Ovary (tissue), 9 donors: ENCODE measurements around the gene HOXD11. TPM values are rescaled to one million over a fixed set of nuclear protein-coding genes. Genes with fewer than 3 reads are reported as not detected.

Source experiments
- DNase-seq, 5 donors: peaks; one replicate each; pipeline ENCODE4 v3.0.0-alpha.2; 2019 to 2020
- H3K27ac ChIP-seq, 2 donors: fragments of 200-600 bp; one replicate each; pipeline versions ENCODE4 v1.5.1 to v1.8.0; 2019 to 2022
- H3K27me3 ChIP-seq: fragments of 200-600 bp; one replicate; pipeline ENCODE4 v1.8.0; 2022
- H3K36me3 ChIP-seq: fragments of 200-600 bp; sonication (generic); one replicate; pipeline ENCODE4 v1.5.1; 2019
- H3K4me1 ChIP-seq: one replicate; pipeline ENCODE4 v1.8.1; 2013; ENCODE audit warnings: mild to moderate bottlenecking, moderate library complexity; ENCODE audit not compliant: insufficient read depth
- H3K4me3 ChIP-seq: fragments of 200-600 bp; sonication (generic); one replicate; pipeline ENCODE4 v1.5.1; 2017
- H3K9me3 ChIP-seq, 2 donors: fragments of 200-600 bp in 1 of 2; sonication (generic) in 1 of 2; one replicate each; pipeline versions ENCODE4 v1.5.1 to v1.8.1; 2013 to 2019; ENCODE audit warnings: mild to moderate bottlenecking in 1 of 2, moderate library complexity in 1 of 2
- EP300 ChIP-seq: sonication (generic); formaldehyde crosslinking; IDR thresholded peaks from one replicate; pipeline ENCODE4 v1.6.1; 2017; ENCODE audit warnings: antibody characterized with exemption
- POLR2A ChIP-seq: fragments of 450-650 bp; IDR thresholded peaks from one replicate; pipeline ENCODE4 v1.6.1; 2017; ENCODE audit warnings: antibody characterized with exemption, mild to moderate bottlenecking, moderate library complexity
- WGBS, 3 donors: extraction: QIAGEN DNeasy Blood & Tissue Kit in 1 of 3; methylation state at CpG; one replicate each; pipeline versions ENCODE4 v1.1.5 to v1.1.7; 2013 to 2017; 5-methylcytosine and 5-hydroxymethylcytosine counted together
- intact Hi-C, 4 donors: fragments of 100-400 bp; cut with DNase I; formaldehyde crosslinking; loops; one replicate each; pipeline versions ENCODE4 v1.11.0 to v1.15.1; 2022 to 2023
- polyA plus RNA-seq, 2 donors: library from polyadenylated mRNA; stranded (reverse); fragments of 200-250 nt in 1 of 2; fragments of 350-450 nt in 1 of 2; fragmentation: Illumina TruSeq in 1 of 2; extraction: RNeasy Lipid Tissue Mini Kit (QIAGEN cat#74804) in 1 of 2; gene quantifications; one replicate each; pipeline ENCODE4 v1.2.3, GENCODE V29; 2013 to 2014
- total RNA-seq, 7 donors: library from RNA; depleted of rRNA in 2 of 7; stranded (reverse); fragments of >200 nt in 2 of 7; fragmentation: NEBNext Ultra II Directional in 3 of 7; extraction: Animal tissue kit (Norgen Biotek cat#: 25700) in 3 of 7; gene quantifications; one replicate each; pipeline versions ENCODE4 v1.1.0 to v1.2.4, GENCODE V29; 2016 to 2023
- TF ChIP-seq, protein P1 (sequence below), 3 donors: fragments of 450-650 bp in 2 of 3; fragments of 200-600 bp in 1 of 3; IDR thresholded peaks; one replicate each; pipeline versions ENCODE4 v1.5.1 to v1.8.0; 2016 to 2022; ENCODE audit warnings: antibody characterized with exemption in 3 of 3, mild to moderate bottlenecking in 1 of 3
- donor health status: DM: no; HTN: no; CAD: no; lungs with moderate emphysema.
- donor health status: DM: no; HTN: no; CAD: no.
- donor health status: Bipolar disorder and iron deficiency.
- donor health status: DM: yes; HTN: yes; CAD: no.
- donor health status: DM: no; HTN: no; CAD: no.
- donor health status: DM: yes; HTN: yes; CAD: no.

HOXD11 gene
- total and polyA plus RNA-seq, 9 donors: 0.07 to 1.3 (median 0.61) TPM; not detected in 4

DNA sequence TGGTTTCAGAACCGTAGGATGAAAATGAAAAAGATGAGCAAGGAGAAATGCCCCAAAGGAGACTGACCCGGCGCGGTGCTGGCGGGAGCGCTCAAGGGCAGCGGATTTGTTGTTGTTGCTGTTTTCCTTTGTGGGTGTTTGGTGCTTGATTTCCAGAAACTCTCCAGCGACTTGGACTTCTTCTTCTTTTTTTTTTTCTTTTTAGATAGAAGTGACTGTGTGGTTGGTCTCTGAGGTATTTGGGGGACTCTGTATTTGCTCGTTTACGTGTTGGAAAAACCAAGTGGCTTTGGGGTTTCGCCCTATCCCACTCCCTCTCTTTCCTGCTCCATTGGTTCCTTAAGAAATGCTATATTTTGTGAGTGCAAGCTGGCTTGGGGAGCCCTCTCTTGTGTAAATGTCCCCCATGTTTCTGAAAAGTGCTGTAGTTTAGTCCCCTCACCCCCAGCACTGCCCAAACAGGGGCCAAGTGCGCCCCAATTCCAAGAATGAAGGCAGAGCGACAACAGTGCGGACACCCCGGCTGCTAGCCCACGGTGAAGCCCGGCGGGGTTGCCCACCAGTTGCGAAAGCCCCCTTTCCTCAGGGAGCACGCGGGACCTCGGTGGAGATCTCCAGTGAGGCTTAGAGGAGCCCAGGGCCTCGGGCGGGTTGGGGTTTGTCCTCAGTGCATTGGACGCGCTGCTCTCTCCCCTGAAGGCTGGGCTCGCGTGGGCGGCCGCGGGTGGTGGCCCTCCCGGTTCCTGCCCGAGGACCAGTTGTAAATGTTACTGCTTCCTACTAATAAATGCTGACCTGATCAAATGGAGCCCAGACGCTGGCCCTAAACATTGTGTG, 17.2 kb downstream of the HOXD11 start:
- Histone ChIP-seq H3K27ac (peak overlapping the region; percentile 9 to 87), H3K36me3 (no peaks in the 10 kb centered on the region), H3K27me3 (no peaks in the 10 kb centered on the region), H3K4me3 (peak overlapping the region; percentile 76), H3K4me1 (peaks cover 2% of the 10 kb centered on the region), H3K9me3 (no peaks in the 10 kb centered on the region)
- intact Hi-C loops: loop anchor here in 1 of 4 donors (5.0 to 10.0 kb wide), 2 partner anchors 690 to 1088 kb away; partner anchors contain the start of gene HNRNPA3
- WGBS, 3 donors: 49 to 59% (median 57%) methylated on average over 29 to 34 of the region's 34 CpGs
- DNase-seq: peak in 1 of 5 donors; percentile 28
- no peak for TF ChIP-seq EP300
- TF ChIP-seq, protein P1, sequence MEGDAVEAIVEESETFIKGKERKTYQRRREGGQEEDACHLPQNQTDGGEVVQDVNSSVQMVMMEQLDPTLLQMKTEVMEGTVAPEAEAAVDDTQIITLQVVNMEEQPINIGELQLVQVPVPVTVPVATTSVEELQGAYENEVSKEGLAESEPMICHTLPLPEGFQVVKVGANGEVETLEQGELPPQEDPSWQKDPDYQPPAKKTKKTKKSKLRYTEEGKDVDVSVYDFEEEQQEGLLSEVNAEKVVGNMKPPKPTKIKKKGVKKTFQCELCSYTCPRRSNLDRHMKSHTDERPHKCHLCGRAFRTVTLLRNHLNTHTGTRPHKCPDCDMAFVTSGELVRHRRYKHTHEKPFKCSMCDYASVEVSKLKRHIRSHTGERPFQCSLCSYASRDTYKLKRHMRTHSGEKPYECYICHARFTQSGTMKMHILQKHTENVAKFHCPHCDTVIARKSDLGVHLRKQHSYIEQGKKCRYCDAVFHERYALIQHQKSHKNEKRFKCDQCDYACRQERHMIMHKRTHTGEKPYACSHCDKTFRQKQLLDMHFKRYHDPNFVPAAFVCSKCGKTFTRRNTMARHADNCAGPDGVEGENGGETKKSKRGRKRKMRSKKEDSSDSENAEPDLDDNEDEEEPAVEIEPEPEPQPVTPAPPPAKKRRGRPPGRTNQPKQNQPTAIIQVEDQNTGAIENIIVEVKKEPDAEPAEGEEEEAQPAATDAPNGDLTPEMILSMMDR (IDR thresholded peaks at IDR 0.05): no peak
- no peak for TF ChIP-seq POLR2A

DNA sequence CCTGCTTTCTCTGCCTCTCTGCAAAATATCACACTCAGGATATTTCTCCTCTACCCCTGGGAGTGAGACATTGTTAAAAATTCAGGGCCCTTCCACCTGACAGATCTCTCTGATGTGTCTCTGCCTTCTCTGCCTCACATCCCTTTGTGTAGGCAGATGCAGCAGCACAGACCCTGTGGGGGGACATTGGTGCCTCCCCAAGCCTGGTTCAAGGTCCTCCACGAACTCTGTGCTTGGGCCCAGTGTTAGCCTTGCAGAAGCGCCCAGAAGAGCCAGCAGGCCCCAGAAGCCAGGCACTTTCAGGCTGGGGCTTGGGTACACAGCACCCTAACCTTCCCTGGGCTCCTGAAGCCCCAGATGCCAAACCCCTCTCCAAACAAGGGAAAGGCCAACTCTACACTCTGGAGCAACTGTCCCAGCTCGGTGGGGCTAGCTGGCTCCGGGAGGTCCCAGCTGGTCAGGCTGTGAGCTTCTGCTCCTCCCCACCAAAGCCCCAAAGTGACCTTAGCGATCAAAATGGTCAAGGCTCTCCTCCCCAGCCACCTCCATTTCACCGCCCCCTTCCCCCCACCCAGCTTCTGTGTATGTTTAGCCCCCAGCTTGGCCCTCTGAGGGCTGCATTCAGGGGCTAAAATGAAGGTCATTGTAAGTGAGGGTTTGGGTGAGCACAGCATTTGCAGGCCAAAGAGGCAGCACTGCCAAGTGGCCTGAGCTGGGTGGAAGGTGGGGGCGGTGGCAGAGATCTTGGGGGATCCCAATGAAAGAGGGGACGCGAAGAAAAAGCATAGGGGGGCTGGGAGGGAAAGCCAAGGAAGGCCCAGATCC, 18.1 kb downstream of the HOXD11 start:
- Histone ChIP-seq H3K4me1 (peaks cover 2% of the 10 kb centered on the region), H3K27ac (peak overlapping the region in 1 of 2 donors; percentile 8), H3K36me3 (no peaks in the 10 kb centered on the region), H3K9me3 (no peaks in the 10 kb centered on the region), H3K27me3 (no peaks in the 10 kb centered on the region), H3K4me3 (peak overlapping the region; percentile 76)
- intact Hi-C loops: loop anchor here (5.0 to 10.0 kb wide), 6 partner anchors 427 to 1087 kb away; partner anchors contain the start of gene HNRNPA3 (in 1 of the 4)
- peak in 1 of 5 donors; percentile 15 for DNase-seq
- 73 to 85% (median 80%) methylated on average over 8 to 9 of the region's 9 CpGs for WGBS, 3 donors
- TF ChIP-seq POLR2A (no peak), EP300 (no peak)
- TF ChIP-seq, protein P1 (IDR thresholded peaks at IDR 0.05): no peak

DNA sequence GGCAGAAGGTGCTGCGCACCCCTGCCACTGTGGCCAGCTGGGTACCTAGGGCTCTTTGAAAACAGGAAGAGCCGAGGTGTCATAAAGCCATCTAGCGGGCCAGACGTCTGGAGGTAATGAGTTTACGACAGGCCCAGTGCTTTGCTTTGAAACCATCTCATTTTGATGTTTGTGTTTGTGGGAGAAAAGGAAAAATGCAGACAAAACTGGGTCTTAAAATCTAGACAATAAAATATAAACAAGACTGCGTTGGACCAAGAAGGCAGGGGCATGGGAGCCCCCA, 18.6 kb downstream of the HOXD11 start:
- WGBS, 3 donors: 68 to 83% (median 82%) methylated on average over 6 of the region's 6 CpGs
- TF ChIP-seq POLR2A (no peak), EP300 (no peak)
- TF ChIP-seq, protein P1 (IDR thresholded peaks at IDR 0.05): no peak
- intact Hi-C loops: loop anchor here (5.0 to 10.0 kb wide), 5 partner anchors 427 to 1037 kb away; no protein-coding TSS in a partner anchor
- no peaks in the 10 kb centered on the region for H3K36me3 ChIP-seq
- H3K27me3 ChIP-seq: no peaks in the 10 kb centered on the region
- H3K9me3 ChIP-seq: no peaks in the 10 kb centered on the region
- H3K4me3 ChIP-seq: no peak overlapping the region
- H3K4me1 ChIP-seq: peaks cover 2% of the 10 kb centered on the region
- DNase-seq: peak in 1 of 5 donors; percentile 15
- H3K27ac ChIP-seq: peak overlapping the region in 1 of 2 donors; percentile 8
